Germinal center (tissue), 1 donor: Measurements from ENCODE around the gene FLNC.

Experiments
- DNase-seq: peaks from one replicate; pipeline ENCODE4 v3.0.0; 2012; ENCODE audit warnings: mixed read lengths, low spot score

Gene FLNC

DNA sequence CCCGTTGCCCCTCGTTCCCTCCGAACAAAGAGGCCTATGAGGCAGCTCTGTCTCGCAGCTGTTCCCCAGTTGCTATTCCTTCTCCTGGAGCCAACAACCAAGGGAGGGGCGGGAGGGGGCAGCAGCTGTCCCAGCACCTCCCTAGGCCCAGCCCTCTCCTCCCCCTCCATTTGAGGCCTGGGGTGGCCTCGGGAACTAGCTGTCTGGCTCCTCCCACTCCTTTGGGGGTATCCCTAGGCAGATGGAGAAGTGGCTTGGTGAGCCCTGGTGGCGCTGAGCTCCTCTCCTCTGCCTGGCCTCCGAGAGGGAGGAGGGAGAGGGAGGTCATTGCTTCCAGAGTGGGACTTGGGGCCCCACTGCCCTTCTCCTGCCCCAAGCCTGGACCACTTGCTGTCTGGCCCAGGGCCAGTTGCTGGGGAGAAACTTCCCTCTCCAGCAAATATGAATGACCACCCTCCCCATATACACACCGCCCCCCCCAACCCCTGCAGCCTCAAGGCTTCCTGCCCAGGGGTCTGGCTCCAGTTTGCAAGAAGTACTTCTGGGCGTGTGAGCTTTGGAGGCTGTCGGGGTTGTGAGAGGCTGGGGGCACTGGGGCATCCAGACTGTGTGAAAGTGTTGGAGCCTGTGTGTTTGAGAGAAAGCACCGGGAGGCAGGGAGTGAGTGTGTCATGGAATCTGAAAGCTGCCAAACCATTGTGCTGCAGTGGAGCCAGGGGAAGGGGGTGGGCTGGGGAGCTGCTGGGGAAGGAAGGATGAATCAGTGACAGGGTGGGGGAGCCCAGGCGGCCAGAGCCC lies 3.1 kb downstream of the FLNC start:
- DNase-seq, result no peak

GRCh38 chr7:128833946-128834325 lies 3.7 kb downstream of the FLNC start:
- no peak for DNase-seq

- no peak for DNase-seq
Observed at GRCh38 chr7:128835231-128835751, 5.1 kb downstream of the FLNC start.

GRCh38 chr7:128835790-128836641 lies 5.8 kb downstream of the FLNC start:
- DNase-seq, result no peak

- no peak for DNase-seq
Observed at GRCh38 chr7:128836729-128837348, 6.6 kb downstream of the FLNC start.

DNA sequence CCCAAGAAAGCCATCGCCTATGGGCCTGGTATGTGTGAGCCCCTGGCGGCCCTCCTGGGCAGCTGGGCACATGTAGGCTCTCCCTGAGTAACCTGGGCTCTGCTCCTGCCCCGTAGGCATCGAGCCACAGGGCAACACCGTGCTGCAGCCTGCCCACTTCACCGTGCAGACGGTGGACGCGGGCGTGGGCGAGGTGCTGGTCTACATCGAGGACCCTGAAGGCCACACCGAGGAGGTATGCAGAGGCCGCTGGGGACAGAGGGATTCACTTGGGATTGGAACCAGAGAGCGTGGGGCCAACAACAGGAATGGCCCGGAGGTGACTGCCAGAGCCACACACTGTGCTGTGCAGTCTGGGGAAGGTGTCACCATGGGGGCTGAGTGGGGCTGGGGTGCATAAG lies 7.3 kb downstream of the FLNC start:
- DNase-seq, result no peak

DNA sequence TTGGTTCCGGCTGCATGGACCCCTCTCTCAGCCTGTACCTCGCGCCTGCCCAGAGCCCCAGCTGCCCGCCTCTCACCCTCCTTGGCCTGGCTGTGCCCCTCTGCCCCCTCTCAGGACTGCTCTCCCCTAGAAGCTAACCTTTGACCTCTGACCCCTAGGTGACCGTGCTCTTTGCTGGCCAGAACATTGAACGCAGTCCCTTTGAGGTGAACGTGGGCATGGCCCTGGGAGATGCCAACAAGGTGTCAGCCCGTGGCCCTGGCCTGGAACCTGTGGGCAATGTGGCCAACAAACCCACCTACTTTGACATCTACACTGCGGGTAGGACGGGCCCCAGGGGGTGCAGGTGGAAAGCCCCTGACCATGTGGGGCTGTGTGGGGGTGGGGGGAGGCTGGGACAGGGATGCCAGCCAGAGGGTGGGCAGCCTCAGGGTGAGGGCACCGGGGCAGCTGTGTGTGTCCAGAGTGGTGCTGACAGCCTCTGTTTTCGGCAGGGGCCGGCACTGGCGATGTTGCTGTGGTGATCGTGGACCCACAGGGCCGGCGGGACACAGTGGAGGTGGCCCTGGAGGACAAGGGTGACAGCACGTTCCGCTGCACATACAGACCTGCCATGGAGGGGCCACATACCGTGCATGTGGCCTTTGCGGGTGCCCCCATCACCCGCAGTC lies 8.0 kb downstream of the FLNC start:
- DNase-seq, result no peak

DNA sequence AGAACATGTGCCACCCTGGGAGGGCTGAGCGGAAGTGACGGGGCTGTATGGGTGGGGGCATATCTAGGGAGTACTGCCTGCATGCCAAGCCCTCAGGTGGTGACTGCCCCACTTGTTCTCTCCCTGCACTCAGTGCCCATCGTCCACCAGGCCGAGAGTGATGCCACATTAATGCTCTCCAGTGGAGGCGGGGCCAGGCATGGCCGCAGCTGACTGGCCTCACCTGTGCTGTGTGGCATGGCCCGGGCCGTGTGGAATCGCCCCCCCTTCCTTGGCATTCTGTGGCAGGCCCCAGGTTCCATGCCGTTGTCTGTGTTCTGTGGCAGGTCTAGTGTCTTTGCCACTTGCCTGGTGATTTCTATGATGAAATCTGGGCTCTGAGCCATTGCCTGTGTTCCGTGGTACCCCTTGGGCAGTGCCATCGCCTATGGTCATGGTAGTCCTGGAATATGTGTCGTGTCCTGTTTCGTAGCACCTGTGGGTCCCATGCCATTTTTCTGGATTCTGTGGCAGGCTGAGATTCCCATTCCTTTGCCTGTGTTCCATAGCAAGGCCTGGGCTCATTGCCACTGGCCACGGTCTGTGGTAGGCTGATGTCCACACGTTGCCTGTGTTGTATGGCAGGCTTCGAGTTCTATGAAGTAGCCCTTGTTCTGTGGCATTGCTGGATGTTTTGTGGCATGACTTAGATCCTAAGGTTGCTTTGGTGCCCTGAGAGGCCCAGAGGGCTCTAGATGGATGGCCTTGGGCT lies 8.9 kb downstream of the FLNC start:
- no peak for DNase-seq

GRCh38 chr7:128839751-128840177 lies 9.6 kb downstream of the FLNC start:
- DNase-seq, result no peak

- DNase-seq, result no peak
Observed at GRCh38 chr7:128840326-128841170, 10.3 kb downstream of the FLNC start.

- no peak for DNase-seq
Observed at GRCh38 chr7:128841171-128841690, 11.0 kb downstream of the FLNC start.

GRCh38 chr7:128841921-128842673 lies 11.9 kb downstream of the FLNC start:
- DNase-seq, result peak; percentile 82

DNA sequence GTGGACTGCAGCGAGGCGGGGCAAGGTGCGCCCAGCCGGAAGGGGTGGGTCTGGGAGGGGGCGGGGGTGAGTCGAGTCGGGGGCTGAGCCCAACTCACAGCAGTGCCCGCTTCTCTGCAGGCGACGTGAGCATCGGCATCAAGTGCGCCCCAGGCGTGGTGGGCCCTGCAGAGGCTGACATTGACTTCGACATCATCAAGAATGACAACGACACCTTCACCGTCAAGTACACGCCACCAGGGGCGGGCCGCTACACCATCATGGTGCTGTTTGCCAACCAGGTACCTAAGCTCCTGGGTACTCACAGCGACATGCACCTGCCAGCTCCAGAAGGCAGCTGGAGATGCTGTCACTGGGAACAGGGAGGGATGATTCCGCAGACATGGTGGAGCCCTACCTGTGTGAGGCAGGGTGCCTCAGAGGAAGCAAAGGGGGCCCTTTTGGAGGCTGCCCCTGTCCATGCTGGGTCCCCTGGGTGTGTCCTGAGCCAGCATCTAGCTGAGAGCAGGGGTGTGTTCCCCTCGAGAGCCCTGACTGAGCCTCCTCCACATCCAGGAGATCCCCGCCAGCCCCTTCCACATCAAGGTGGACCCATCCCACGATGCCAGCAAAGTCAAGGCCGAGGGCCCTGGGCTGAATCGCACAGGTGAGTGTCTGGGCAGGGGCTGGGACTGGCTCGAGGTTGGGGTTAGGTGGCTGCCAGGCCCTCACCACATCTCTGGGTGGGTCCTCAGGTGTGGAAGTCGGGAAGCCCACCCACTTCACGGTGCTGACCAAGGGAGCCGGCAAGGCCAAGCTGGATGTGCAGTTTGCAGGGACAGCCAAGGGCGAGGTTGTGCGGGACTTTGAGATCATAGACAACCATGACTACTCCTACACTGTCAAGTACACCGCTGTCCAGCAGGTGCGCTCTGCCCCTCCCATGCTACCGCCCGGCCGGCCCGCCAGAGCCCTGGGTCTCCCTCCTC lies 12.8 kb downstream of the FLNC start:
- DNase-seq, result no peak

DNA sequence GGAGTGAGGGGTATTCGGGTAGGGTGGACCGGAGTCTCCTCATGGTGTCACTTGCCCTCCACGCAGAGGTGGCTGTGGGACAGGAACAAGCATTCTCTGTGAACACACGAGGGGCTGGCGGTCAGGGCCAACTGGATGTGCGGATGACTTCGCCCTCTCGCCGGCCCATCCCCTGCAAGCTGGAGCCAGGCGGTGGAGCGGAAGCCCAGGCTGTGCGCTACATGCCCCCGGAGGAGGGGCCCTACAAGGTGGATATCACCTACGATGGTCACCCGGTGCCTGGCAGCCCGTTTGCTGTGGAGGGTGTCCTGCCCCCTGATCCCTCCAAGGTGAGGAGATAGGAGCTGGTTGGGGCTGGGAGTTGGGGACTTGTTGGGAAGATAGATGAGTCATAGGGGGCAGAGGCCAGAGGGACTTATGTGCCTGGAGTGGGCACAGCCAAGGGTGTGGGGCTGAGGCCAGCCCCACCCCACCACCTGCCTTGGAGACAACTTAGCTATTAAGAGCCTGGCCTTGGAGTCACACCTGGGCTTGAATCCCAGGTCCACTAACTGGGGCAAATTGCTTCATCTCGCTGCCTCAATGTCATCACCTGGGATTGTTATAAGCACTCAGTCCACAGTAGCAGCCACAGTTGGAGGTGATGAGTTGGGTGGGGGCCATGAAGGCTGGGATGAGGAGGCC lies 13.9 kb downstream of the FLNC start:
- no peak for DNase-seq

- no peak for DNase-seq
Observed at GRCh38 chr7:128844777-128845311, 14.6 kb downstream of the FLNC start.

GRCh38 chr7:128845475-128845874 lies 15.3 kb downstream of the FLNC start:
- DNase-seq, result no peak

- no peak for DNase-seq
Observed at GRCh38 chr7:128845987-128846386, 15.8 kb downstream of the FLNC start.
